SJCRH30 (cell line): Measurements from ENCODE around the gene LYPD4. TPM values are rescaled to one million over a fixed set of nuclear protein-coding genes. Genes with fewer than 3 reads are reported as not detected.

Experiments
- DNase-seq, 2 experiments: peaks; one replicate each; pipeline ENCODE4 v3.0.0-alpha.2; 2015 to 2020
- H3K27ac ChIP-seq: fragments of 250-450 bp; sonication (Bioruptor Pico); 2 replicates; pipeline ENCODE4 v1.5.1; 2020; ENCODE audit warnings: mild to moderate bottlenecking, moderate library complexity
- H3K27me3 ChIP-seq: fragments of 250-450 bp; sonication (Bioruptor Pico); 2 replicates; pipeline ENCODE4 v1.5.1; 2020; ENCODE audit warnings: mild to moderate bottlenecking, moderate library complexity
- H3K36me3 ChIP-seq: fragments of 250-450 bp; sonication (Bioruptor Pico); 2 replicates; pipeline ENCODE4 v1.5.1; 2020; ENCODE audit warnings: mild to moderate bottlenecking, moderate library complexity
- H3K4me1 ChIP-seq: fragments of 250-450 bp; sonication (Bioruptor Pico); 2 replicates; pipeline ENCODE4 v1.5.1; 2020; ENCODE audit warnings: mild to moderate bottlenecking, moderate library complexity
- H3K4me3 ChIP-seq: fragments of 250-450 bp; sonication (Bioruptor Pico); 2 replicates; pipeline ENCODE4 v1.5.1; 2020; ENCODE audit warnings: mild to moderate bottlenecking, moderate library complexity
- H3K9me3 ChIP-seq: fragments of 250-450 bp; sonication (Bioruptor Pico); replicated peaks from 2 replicates; pipeline ENCODE4 v1.5.1; 2020; ENCODE audit warnings: mild to moderate bottlenecking, moderate library complexity
- total RNA-seq: library from RNA; depleted of rRNA; stranded (reverse); fragments of >200 nt; shearing (Covaris generic); gene quantifications from 2 replicates; pipeline ENCODE4 v1.2.3, GENCODE V29; 2014; rRNA removed

Gene LYPD4
- not detected in 2 replicates for total RNA-seq

DNA sequence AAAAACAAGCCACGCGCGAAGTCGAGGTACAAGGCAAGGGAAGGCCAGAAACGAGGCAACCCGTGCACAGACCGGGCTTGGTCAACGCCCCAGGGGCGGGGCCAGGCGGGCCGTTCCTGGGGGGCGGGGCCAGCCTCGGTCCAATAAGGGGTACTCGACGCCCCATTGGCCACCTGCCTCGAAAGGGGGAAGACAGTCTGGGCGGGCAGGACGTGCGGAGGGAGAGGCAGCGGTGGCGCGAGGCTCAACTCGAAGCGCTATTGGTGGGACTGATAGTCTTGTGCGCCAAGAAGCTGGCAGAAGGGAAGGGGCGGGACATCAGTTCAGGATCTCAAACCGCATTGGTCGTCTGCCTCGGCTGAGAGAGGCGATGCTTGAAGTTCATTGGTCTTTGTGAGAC, at the start of gene LYPD4:
Gene LYPD4 (minus strand): TSS at position 83 of the 400 bp plus-strand sequence. CDS start 5,398 bp downstream, outside the sequence.
- Histone ChIP-seq H3K9me3 (no peaks in the 10 kb centered on the region), H3K36me3 (no peaks in the 10 kb centered on the region), H3K4me1 (peaks cover 7% of the 10 kb centered on the region), H3K4me3 (no peak within 1 kb of the TSS), H3K27ac (no peak within 1 kb of the TSS), H3K27me3 (peaks cover 12% of the 10 kb centered on the region; the same call in 1 of the 2 replicates)
- no peak for DNase-seq

DNA sequence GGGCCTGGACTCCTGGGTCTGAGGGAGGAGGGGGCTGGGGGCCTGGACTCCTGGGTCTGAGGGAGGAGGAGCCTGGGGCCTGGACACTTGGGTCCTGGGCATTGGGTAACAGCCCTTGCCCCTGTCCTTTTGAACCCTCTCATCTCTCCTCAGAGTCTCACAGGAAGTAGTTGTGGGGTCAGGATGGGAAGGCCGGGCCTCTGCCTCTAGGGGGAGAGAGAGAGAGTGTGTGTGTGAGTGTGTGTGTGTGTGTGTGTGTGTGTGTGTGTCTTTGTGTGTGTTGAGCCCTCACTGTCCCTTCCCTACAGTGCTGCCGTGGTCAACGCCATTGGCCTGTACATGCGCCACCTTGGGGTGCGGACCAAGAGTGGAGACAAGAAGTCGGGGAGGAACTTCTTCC, 49.4 kb upstream of the LYPD4 start:
- peak in 1 of 2 experiments; percentile 42 for DNase-seq
- no peak overlapping the region for H3K4me3 ChIP-seq
- H3K36me3 ChIP-seq = peaks cover 12% of the 10 kb centered on the region

DNA sequence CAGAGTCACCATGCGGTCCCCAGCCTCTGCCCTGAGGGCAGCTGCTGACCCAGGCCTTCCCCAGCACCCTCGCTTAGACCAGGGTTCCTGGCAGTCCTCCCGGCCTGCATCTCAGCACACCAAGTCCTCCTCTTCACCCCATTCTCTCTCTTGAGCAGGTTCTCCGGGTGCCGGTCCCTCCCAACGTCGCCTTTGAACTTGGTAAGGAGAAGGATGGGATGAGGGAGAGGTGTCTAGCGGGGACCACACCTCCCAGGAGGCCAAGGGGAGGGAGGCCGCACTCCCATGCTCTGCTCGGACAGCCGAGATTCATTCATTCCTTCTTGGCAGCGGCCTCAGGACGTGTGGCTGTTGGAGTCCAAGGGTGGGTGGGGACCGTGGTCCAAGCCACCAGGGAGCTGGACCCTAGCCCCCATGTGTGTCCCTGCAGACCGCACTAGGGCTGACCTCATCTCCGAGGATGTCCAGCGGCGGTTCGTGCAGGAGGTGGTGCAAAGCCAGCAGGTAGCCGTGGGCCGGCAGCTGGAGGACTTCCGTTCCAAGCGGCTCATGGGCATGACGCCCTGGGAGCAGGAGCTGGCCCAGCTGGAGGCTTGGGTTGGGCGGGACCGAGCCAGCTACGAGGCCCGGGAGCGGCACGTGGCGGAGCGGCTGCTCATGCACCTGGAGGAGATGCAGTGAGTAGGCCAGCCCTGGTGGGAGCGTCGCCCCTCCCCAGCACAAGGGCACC, 47.9 kb upstream of the LYPD4 start:
- Histone ChIP-seq H3K9me3 (no peaks in the 10 kb centered on the region), H3K27ac (no peak overlapping the region), H3K4me1 (no peaks in the 10 kb centered on the region), H3K4me3 (no peak overlapping the region), H3K27me3 (no peaks in the 10 kb centered on the region), H3K36me3 (peaks cover 8% of the 10 kb centered on the region)
- no peak for DNase-seq

More for the DNA sequence above, 49.4 kb upstream of the LYPD4 start:
- Histone ChIP-seq H3K27ac (no peak overlapping the region), H3K4me1 (no peaks in the 10 kb centered on the region), H3K9me3 (no peaks in the 10 kb centered on the region), H3K27me3 (no peaks in the 10 kb centered on the region)

GRCh38 chr19:41890936-41891335, 46.5 kb upstream of the LYPD4 start:
- no peak for DNase-seq
- Histone ChIP-seq H3K4me1 (no peaks in the 10 kb centered on the region), H3K27me3 (no peaks in the 10 kb centered on the region), H3K4me3 (no peak overlapping the region), H3K36me3 (peaks cover 5% of the 10 kb centered on the region; the same call in 1 of the 2 replicates), H3K27ac (no peak overlapping the region), H3K9me3 (no peaks in the 10 kb centered on the region)

DNA sequence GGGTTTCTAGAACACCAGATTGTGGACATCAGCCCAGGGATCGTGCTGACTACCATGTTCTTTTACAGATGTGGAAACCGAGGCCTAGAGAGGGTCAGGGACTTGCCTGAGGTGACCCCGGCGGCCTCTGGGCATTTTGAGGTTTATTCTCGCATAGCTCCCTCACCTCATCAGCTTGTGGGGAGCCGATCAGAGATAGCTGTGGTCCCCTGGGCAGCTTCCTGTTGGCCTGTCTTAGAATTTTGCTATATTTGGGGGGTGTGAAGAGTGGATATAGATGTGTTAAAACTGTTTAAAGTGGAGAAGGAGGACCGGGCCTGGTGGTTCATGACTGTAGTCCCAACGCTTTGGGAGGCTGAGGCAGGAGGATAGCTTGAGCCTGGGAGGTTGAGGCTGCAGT, 45.4 kb upstream of the LYPD4 start:
- Histone ChIP-seq H3K4me3 (no peak overlapping the region), H3K4me1 (no peaks in the 10 kb centered on the region), H3K36me3 (0 out of 2 replicates have a peak, but pooled peaks cover 3% of the 10 kb centered on the region), H3K27ac (no peak overlapping the region), H3K27me3 (no peaks in the 10 kb centered on the region), H3K9me3 (no peaks in the 10 kb centered on the region)
- DNase-seq = no peak

DNA sequence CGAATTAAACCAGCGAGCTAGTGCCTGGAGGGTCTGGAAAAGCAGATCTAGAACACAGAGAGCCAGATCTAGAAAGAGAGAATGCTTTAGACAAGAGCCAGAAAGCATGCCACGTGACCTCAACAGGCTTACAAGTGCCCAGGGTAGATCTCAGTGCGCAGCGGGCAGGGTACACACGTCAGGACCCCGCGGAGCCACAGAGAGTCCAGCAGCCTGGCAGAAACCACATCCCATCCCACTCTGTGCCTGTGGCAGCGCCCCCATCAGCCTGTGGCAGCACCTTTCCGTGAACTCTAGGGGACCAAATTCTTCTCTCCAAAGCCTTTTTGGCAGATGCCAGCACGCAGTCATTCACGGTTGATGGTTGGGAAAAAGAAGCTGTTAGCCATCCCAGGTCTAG, 44.4 kb upstream of the LYPD4 start:
- H3K27me3 ChIP-seq = no peaks in the 10 kb centered on the region

DNA sequence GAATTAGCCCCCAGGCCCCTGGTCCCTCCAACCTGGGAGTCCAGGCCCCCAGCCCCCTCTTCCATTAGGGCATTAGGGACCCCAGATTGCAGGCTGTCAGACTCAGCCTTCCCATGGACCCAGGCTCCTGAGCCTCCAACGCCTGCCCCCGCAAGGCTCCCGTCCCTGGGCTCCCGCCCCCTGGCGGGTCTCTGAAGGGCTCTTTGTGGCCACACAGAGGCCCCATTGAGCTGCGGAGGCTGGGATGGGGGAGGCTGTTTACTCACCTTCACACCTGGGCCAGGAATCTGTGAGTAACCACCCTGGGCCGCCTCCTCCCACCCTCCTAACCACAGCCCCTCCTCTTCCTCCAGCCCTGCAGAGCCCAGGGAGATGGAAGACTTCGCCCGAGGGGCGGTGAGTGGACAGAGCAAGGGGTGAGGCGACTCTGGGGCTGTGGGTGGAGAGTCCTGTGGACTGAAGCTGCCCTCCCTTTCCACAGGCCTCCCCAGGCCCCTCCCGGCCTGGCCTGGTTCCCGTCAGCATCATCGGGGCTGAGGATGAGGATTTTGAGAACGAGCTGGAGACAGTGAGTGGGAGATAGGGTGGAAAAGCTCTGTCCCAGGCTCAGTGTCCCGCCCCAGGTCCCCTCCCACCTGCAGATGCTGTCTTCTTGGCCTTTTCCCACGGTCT, 43.4 kb upstream of the LYPD4 start:
- H3K27ac ChIP-seq = no peak overlapping the region
- H3K36me3 ChIP-seq = no peaks in the 10 kb centered on the region
- H3K9me3 ChIP-seq = no peaks in the 10 kb centered on the region
- no peak overlapping the region for H3K4me3 ChIP-seq
- H3K4me1 ChIP-seq = no peaks in the 10 kb centered on the region
- no peaks in the 10 kb centered on the region for H3K27me3 ChIP-seq
- DNase-seq = no peak

More for the DNA sequence above, 44.4 kb upstream of the LYPD4 start:
- DNase-seq = no peak
- no peaks in the 10 kb centered on the region for H3K9me3 ChIP-seq
- no peaks in the 10 kb centered on the region for H3K36me3 ChIP-seq
- no peak overlapping the region for H3K27ac ChIP-seq
- H3K4me3 ChIP-seq = no peak overlapping the region
- no peaks in the 10 kb centered on the region for H3K4me1 ChIP-seq

DNA sequence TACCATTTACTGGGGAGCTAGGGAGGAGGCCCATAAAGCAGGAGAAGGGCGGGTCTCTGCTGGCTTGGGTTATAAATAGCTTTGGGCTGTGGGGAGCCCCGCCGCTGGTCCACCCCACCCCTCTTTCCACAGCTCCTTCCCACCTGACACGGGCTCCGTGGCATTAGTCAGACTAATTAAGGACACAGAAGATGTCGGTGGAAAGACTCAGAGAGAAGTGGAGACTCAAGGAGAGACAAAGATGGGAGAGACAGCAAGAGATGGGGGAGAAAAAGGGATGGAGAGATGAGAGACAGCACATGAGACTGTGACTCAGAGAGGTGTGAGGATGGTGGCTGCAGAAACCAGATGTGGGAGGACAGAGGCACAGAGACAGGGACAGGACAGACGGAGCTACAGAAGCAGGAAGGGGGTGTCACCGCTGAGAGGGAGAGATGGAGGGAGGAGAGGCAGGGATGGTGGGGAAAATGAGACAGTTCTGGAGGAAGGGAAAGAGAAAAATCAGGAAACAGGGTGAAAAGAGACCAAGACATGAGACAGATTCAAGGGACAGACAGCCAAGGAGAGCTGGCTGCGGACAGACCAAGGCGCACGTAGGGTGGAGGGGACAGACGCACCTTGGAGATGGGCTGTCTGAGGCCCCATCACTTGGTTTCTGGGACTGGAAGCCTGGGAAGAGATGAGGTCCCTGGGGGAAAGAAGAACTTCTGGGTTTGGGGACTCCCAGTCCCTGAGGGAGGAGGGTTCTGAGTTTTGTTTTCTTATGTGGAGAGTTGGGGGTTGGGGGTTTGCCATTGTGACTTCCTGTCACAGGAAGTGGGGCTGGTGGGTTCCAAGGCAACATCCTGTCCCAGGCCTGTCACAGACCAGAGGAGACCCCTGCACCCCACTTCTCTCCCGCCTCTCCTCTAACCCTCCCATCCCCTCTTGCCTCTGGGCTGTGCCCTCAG, 42.6 kb upstream of the LYPD4 start:
- H3K4me3 ChIP-seq = no peak overlapping the region
- H3K4me1 ChIP-seq = no peaks in the 10 kb centered on the region
- H3K27ac ChIP-seq = no peak overlapping the region
- no peak for DNase-seq
- no peaks in the 10 kb centered on the region for H3K9me3 ChIP-seq
- H3K36me3 ChIP-seq = no peaks in the 10 kb centered on the region
- H3K27me3 ChIP-seq = no peaks in the 10 kb centered on the region

GRCh38 chr19:41883821-41884733, 39.6 kb upstream of the LYPD4 start:
- Histone ChIP-seq H3K27me3 (no peaks in the 10 kb centered on the region), H3K4me3 (peak overlapping the region; percentile 77), H3K36me3 (no peaks in the 10 kb centered on the region), H3K4me1 (no peaks in the 10 kb centered on the region), H3K9me3 (no peaks in the 10 kb centered on the region), H3K27ac (peak overlapping the region; percentile 3; the same call in 1 of the 2 replicates)
- peak; percentile 98 for DNase-seq

DNA sequence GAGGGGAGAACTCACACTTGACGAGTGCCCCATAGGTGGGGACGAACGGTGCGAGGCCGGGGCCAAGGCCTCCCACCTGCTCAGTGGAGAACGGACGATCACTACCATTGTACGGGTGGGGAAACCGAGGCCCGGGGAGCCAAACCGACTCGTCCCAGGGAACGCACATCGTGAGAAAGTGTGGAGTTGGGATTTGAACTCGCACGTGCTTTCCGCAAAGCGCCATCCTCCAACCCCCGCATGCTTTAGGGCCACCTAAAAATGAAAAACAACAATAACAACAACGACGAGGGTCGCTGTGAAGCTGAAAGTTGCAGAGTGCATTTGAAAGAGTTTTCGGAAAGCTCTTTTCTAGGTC, 39.0 kb upstream of the LYPD4 start:
- H3K36me3 ChIP-seq = no peaks in the 10 kb centered on the region
- H3K4me1 ChIP-seq = no peaks in the 10 kb centered on the region
- H3K27ac ChIP-seq = no peak overlapping the region
- no peaks in the 10 kb centered on the region for H3K27me3 ChIP-seq
- DNase-seq = no peak
- peak overlapping the region; percentile 77 for H3K4me3 ChIP-seq
- no peaks in the 10 kb centered on the region for H3K9me3 ChIP-seq

- no peaks in the 10 kb centered on the region for H3K36me3 ChIP-seq
- no peaks in the 10 kb centered on the region for H3K4me1 ChIP-seq
- no peak within 1 kb of the TSS for H3K27ac ChIP-seq
Measured at GRCh38 chr19:41882568-41883462, 38.3 kb upstream of the LYPD4 start, which contains the start of gene ARHGEF1. Gene ARHGEF1, plus strand, starts transcription at chr19:41883184. Its CDS starts 4,899 bp downstream, at chr19:41888083.

DNA sequence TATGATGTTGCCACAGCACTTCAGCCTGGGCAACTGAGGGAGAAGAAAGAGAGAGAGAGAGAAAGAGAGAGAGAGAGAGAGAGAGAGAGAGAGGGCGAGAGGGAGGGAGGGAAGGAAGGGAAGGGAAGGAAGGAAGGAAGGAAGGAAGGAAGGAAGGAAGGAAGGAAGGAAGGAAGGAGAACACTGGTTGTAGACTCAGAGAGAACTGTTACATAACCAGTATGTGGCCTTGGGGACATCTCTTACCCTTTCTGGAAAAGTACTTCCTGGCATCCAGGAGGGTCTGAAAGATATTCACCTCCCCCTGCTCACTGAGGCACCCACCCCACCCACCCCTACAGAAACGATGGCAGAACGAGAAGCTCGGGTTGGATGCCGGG, 35.8 kb upstream of the LYPD4 start:
- no peak overlapping the region for H3K4me3 ChIP-seq
- no peaks in the 10 kb centered on the region; the same call in 1 of the 2 replicates for H3K4me1 ChIP-seq
- H3K27me3 ChIP-seq = 0 out of 2 replicates have a peak, but pooled peaks cover 4% of the 10 kb centered on the region
- no peaks in the 10 kb centered on the region for H3K36me3 ChIP-seq
- H3K27ac ChIP-seq = no peak overlapping the region
- no peak for DNase-seq
- H3K9me3 ChIP-seq = no peaks in the 10 kb centered on the region

More at GRCh38 chr19:41882568-41883462, 38.3 kb upstream of the LYPD4 start, which contains the start of gene ARHGEF1:
- Histone ChIP-seq H3K4me3 (peak within 1 kb of the TSS; percentile 77), H3K9me3 (no peaks in the 10 kb centered on the region), H3K27me3 (0 out of 2 replicates have a peak, but pooled peaks cover under 1% of the 10 kb centered on the region)
- peak; percentile 62 for DNase-seq
